ENCODE data around the gene APOF.

Gene APOF

DNA sequence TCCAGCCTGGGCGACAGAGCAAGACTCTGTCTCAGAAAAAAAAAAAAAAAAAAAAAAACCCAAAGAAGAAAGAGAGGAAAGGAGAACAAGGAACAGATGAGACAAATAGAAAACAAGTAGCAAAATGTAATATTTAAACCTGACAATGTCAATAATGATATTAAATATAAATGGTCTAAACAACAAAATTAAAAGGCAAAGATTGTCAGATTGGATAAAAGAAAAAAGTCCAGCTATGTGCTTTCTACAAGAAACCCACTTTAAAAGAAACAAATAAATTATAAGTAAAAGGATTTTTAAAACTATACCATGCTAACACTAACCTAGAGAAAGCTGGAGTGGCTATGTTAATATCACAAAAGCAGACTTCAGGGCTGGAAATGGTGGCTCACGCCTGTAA, 29.7 kb upstream of the APOF start:
- DNase-seq: no peak
- no peaks in the 10 kb centered on the region for H3K36me3 ChIP-seq (ENCODE audit: control insufficient read depth, insufficient read depth, low read length)
- H3K4me3 ChIP-seq (ENCODE audit: insufficient read depth, low read depth, low read length, poor library complexity, severe bottlenecking): no peak overlapping the region
- H3K4me1 ChIP-seq (ENCODE audit: control insufficient read depth, insufficient read depth, low read length, poor library complexity, severe bottlenecking): no peaks in the 10 kb centered on the region
- no peaks in the 10 kb centered on the region for H3K27me3 ChIP-seq (replicated peaks; ENCODE audit: control insufficient read depth, insufficient read depth, low read length, poor library complexity, severe bottlenecking)
- no peak overlapping the region for H3K27ac ChIP-seq (ENCODE audit: insufficient read depth, low read length, poor library complexity, severe bottlenecking)
- H3K9me3 ChIP-seq (ENCODE audit: control insufficient read depth, low read length): no peaks in the 10 kb centered on the region

DNA sequence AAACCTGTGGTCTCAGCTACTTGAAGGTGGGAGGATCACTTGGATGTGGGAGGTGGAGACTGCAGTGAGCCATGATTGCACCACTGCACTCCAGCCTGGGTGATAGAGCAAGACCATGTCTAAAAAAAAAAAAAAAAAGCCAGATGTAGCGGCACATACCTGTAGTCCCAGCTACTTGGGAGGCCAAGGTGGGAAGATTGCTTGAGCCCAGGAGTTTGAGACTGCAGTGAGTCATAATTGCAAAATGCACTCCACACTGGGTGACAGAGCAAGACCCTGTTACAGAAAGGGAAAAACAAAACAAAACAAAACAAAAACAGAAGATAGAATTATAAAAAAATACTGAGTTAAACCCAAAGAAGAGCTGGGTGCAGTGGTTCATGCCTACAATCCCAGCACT, 29.1 kb upstream of the APOF start:
- Histone ChIP-seq H3K27me3 (replicated peaks; ENCODE audit: control insufficient read depth, insufficient read depth, low read length, poor library complexity, severe bottlenecking) (no peaks in the 10 kb centered on the region), H3K4me1 (ENCODE audit: control insufficient read depth, insufficient read depth, low read length, poor library complexity, severe bottlenecking) (no peaks in the 10 kb centered on the region), H3K4me3 (ENCODE audit: insufficient read depth, low read depth, low read length, poor library complexity, severe bottlenecking) (no peak overlapping the region), H3K27ac (ENCODE audit: insufficient read depth, low read length, poor library complexity, severe bottlenecking) (no peak overlapping the region), H3K9me3 (ENCODE audit: control insufficient read depth, low read length) (no peaks in the 10 kb centered on the region), H3K36me3 (ENCODE audit: control insufficient read depth, insufficient read depth, low read length) (no peaks in the 10 kb centered on the region)
- DNase-seq: no peak

GRCh38 chr12:56389412-56389811, 26.8 kb upstream of the APOF start:
- Histone ChIP-seq H3K27ac (ENCODE audit: insufficient read depth, low read length, poor library complexity, severe bottlenecking) (no peak overlapping the region), H3K27me3 (replicated peaks; ENCODE audit: control insufficient read depth, insufficient read depth, low read length, poor library complexity, severe bottlenecking) (no peaks in the 10 kb centered on the region), H3K36me3 (ENCODE audit: control insufficient read depth, insufficient read depth, low read length) (no peaks in the 10 kb centered on the region), H3K4me1 (ENCODE audit: control insufficient read depth, insufficient read depth, low read length, poor library complexity, severe bottlenecking) (no peaks in the 10 kb centered on the region), H3K4me3 (ENCODE audit: insufficient read depth, low read depth, low read length, poor library complexity, severe bottlenecking) (no peak overlapping the region), H3K9me3 (ENCODE audit: control insufficient read depth, low read length) (no peaks in the 10 kb centered on the region)
- no peak for DNase-seq

DNA sequence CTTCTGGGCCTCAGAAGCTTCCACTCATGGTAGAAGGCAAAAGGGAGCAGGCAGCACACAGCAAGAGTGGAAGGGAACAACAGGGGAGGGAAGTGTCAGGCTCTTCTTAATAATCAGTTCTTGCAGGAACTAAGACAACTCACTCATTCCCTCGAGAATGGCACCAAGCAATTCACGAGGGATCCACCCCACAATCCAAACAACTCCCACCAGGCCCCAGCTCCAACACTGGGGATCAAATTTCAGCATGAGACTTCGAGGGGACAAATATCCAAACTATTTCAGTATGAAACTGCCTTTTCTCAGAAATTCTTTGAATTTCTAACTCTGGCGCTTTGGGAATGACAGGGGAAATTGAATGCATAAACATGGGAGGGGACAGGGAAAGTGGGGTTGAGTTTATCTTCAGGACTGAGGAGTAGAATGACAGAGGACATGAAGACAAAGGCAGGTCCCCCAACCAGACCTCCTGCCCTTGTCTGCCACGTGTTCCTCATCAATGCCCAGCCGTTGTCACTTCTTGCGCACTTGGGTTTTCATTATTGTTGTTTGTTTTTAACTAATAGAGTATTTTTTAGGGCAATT, 24.6 kb upstream of the APOF start:
- Histone ChIP-seq H3K27me3 (replicated peaks; ENCODE audit: control insufficient read depth, insufficient read depth, low read length, poor library complexity, severe bottlenecking) (no peaks in the 10 kb centered on the region), H3K4me3 (ENCODE audit: insufficient read depth, low read depth, low read length, poor library complexity, severe bottlenecking) (no peak overlapping the region), H3K36me3 (ENCODE audit: control insufficient read depth, insufficient read depth, low read length) (no peaks in the 10 kb centered on the region), H3K9me3 (ENCODE audit: control insufficient read depth, low read length) (no peaks in the 10 kb centered on the region), H3K27ac (ENCODE audit: insufficient read depth, low read length, poor library complexity, severe bottlenecking) (no peak overlapping the region), H3K4me1 (ENCODE audit: control insufficient read depth, insufficient read depth, low read length, poor library complexity, severe bottlenecking) (no peaks in the 10 kb centered on the region)
- no peak for DNase-seq

GRCh38 chr12:56385873-56386272, 23.2 kb upstream of the APOF start:
- H3K27me3 ChIP-seq (replicated peaks; ENCODE audit: control insufficient read depth, insufficient read depth, low read length, poor library complexity, severe bottlenecking): no peaks in the 10 kb centered on the region
- no peaks in the 10 kb centered on the region for H3K4me1 ChIP-seq (ENCODE audit: control insufficient read depth, insufficient read depth, low read length, poor library complexity, severe bottlenecking)
- H3K36me3 ChIP-seq (ENCODE audit: control insufficient read depth, insufficient read depth, low read length): no peaks in the 10 kb centered on the region
- H3K27ac ChIP-seq (ENCODE audit: insufficient read depth, low read length, poor library complexity, severe bottlenecking): no peak overlapping the region
- no peak overlapping the region for H3K4me3 ChIP-seq (ENCODE audit: insufficient read depth, low read depth, low read length, poor library complexity, severe bottlenecking)
- H3K9me3 ChIP-seq (ENCODE audit: control insufficient read depth, low read length): no peaks in the 10 kb centered on the region
- no peak for DNase-seq

DNA sequence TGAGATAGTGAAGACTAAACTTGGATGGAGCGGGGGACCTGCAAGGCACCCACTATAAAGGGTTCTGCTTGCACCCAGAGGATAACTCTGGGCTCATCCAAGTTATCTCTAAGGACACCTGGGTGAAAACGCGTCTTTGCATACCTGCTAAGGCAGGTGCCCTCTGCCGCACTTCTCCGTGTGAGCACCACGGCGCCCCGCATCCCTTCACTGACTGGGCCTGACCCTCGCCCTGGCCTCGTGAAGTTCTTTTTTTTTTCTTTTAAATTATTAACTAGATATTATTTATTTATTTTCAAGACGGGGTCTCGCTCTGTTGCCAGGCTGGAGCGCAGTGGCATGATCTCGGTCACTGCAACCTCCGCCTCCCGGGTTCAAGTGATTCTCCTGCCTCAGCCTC, 20.0 kb upstream of the APOF start:
- Histone ChIP-seq H3K27me3 (replicated peaks; ENCODE audit: control insufficient read depth, insufficient read depth, low read length, poor library complexity, severe bottlenecking) (no peaks in the 10 kb centered on the region), H3K27ac (ENCODE audit: insufficient read depth, low read length, poor library complexity, severe bottlenecking) (no peak overlapping the region), H3K4me3 (ENCODE audit: insufficient read depth, low read depth, low read length, poor library complexity, severe bottlenecking) (no peak overlapping the region), H3K9me3 (ENCODE audit: control insufficient read depth, low read length) (no peaks in the 10 kb centered on the region), H3K36me3 (ENCODE audit: control insufficient read depth, insufficient read depth, low read length) (no peaks in the 10 kb centered on the region), H3K4me1 (ENCODE audit: control insufficient read depth, insufficient read depth, low read length, poor library complexity, severe bottlenecking) (no peaks in the 10 kb centered on the region)
- DNase-seq: no peak

DNA sequence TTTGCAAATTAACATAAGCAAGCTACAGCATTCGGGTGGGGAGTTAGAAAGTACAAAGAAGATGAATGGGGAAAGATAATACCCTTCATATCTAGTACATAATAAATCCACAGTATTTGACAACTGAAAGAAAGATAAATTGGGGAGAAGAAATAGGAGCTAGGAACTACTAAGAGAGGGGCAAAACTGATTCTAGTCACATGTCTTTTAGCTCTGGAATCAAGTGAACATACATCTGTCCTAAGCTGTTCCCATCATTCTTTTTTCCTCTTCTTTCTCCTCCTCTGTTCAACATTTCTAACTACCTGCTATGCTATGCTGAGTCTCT, 15.3 kb upstream of the APOF start:
- no peaks in the 10 kb centered on the region for H3K4me1 ChIP-seq (ENCODE audit: control insufficient read depth, insufficient read depth, low read length, poor library complexity, severe bottlenecking)
- no peak overlapping the region for H3K27ac ChIP-seq (ENCODE audit: insufficient read depth, low read length, poor library complexity, severe bottlenecking)

DNA sequence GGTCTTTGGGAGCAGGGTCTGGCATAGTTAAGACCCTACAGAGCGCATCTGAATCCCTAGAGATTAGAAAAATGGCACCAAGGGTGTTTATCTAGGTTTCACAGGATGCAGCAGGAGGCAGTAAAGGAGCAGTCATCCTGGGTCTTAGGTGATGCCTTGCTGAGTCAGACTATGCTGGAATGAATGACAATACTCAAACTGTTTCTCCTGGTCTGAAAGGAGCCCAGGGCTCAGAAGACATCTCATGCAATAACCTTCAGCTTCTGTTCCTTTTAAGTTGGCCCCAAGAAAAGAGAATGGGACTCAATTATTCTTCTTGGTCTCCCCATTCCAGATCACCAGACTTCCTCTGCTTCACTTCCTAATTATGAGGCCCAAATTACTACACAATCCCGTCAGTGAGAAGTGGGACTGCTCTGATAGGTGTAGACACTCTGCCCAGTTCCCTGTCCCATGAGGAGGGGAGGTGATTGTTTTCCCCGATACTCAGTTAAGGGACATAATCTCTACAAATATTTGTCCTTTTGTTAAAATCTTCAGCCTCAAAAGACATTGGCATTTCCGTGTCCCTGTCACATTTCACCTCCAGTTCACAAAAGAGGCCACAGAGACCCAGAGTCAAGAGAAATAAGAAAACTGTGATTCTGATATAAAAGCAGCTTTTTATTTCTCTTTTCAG, 14.8 kb upstream of the APOF start:
- H3K36me3 ChIP-seq (ENCODE audit: control insufficient read depth, insufficient read depth, low read length): no peaks in the 10 kb centered on the region
- no peak overlapping the region for H3K27ac ChIP-seq (ENCODE audit: insufficient read depth, low read length, poor library complexity, severe bottlenecking)
- no peak overlapping the region for H3K4me3 ChIP-seq (ENCODE audit: insufficient read depth, low read depth, low read length, poor library complexity, severe bottlenecking)
- DNase-seq: no peak
- H3K9me3 ChIP-seq (ENCODE audit: control insufficient read depth, low read length): no peaks in the 10 kb centered on the region
- H3K4me1 ChIP-seq (ENCODE audit: control insufficient read depth, insufficient read depth, low read length, poor library complexity, severe bottlenecking): no peaks in the 10 kb centered on the region
- no peaks in the 10 kb centered on the region for H3K27me3 ChIP-seq (replicated peaks; ENCODE audit: control insufficient read depth, insufficient read depth, low read length, poor library complexity, severe bottlenecking)

More for the DNA sequence above, 15.3 kb upstream of the APOF start:
- Histone ChIP-seq H3K36me3 (ENCODE audit: control insufficient read depth, insufficient read depth, low read length) (no peaks in the 10 kb centered on the region), H3K27me3 (replicated peaks; ENCODE audit: control insufficient read depth, insufficient read depth, low read length, poor library complexity, severe bottlenecking) (no peaks in the 10 kb centered on the region), H3K4me3 (ENCODE audit: insufficient read depth, low read depth, low read length, poor library complexity, severe bottlenecking) (no peak overlapping the region), H3K9me3 (ENCODE audit: control insufficient read depth, low read length) (no peaks in the 10 kb centered on the region)
- DNase-seq: no peak

GRCh38 chr12:56375598-56376434, 13.2 kb upstream of the APOF start:
- Histone ChIP-seq H3K4me3 (ENCODE audit: insufficient read depth, low read depth, low read length, poor library complexity, severe bottlenecking) (no peak overlapping the region), H3K36me3 (ENCODE audit: control insufficient read depth, insufficient read depth, low read length) (no peaks in the 10 kb centered on the region), H3K27ac (ENCODE audit: insufficient read depth, low read length, poor library complexity, severe bottlenecking) (no peak overlapping the region), H3K27me3 (replicated peaks; ENCODE audit: control insufficient read depth, insufficient read depth, low read length, poor library complexity, severe bottlenecking) (no peaks in the 10 kb centered on the region), H3K9me3 (ENCODE audit: control insufficient read depth, low read length) (no peaks in the 10 kb centered on the region), H3K4me1 (ENCODE audit: control insufficient read depth, insufficient read depth, low read length, poor library complexity, severe bottlenecking) (no peaks in the 10 kb centered on the region)
- no peak for DNase-seq

All from effector memory CD4-positive, alpha-beta T cell (primary cell).